HepG2 (cell line): ENCODE data around the gene GUCY2D. TPM values are rescaled to one million over a fixed set of nuclear protein-coding genes. Genes with fewer than 3 reads are reported as not detected.

Source experiments
- ETV6 ChIP-seq: sonication (generic); formaldehyde crosslinking; conservative IDR thresholded peaks from 2 replicates; pipeline ENCODE4 v1.4.0; 2020; ENCODE audit warnings: missing genetic modification reagents
- GATA4 ChIP-seq: sonication (generic); IDR thresholded peaks from 2 replicates; pipeline ENCODE4 v1.6.1; 2016; ENCODE audit warnings: antibody characterized with exemption, low read depth, borderline replicate concordance
- NFKB2 ChIP-seq: sonication (generic); formaldehyde crosslinking; IDR thresholded peaks from 2 replicates; pipeline ENCODE4 v1.4.0; 2020; ENCODE audit warnings: missing genetic modification reagents, borderline replicate concordance
- POLR2A ChIP-seq, 2 experiments: IDR thresholded peaks; 2 replicates each; pipeline ENCODE4 v1.6.1; 2011; ENCODE audit warnings: low read depth in 2 of 2, low read length in 2 of 2, mild to moderate bottlenecking in 1 of 2, moderate library complexity in 1 of 2; ENCODE audit not compliant: insufficient read depth in 1 of 2
- TMF1 ChIP-seq: sonication (generic); formaldehyde crosslinking; IDR thresholded peaks from 2 replicates; pipeline ENCODE4 v1.8.1; 2022; ENCODE audit warnings: low read depth, missing genetic modification reagents
- ZHX1 ChIP-seq: sonication (generic); formaldehyde crosslinking; IDR thresholded peaks from 2 replicates; pipeline ENCODE4 v1.8.1; 2022; ENCODE audit warnings: low read depth, mild to moderate bottlenecking, missing genetic modification reagents
- polyA plus RNA-seq, 8 experiments: library from polyadenylated mRNA; depleted of rRNA in 3 of 8; stranded (reverse) in 7 of 8; unstranded in 1 of 8; fragments of >200 nt; fragmentation: Illumina TruSeq in 4 of 8; extraction: Trizol in 4 of 8; gene quantifications; 2 replicates each; pipeline versions ENCODE4 v1.2.1 to v1.2.3, GENCODE V29; 2011 to 2016; ENCODE audit warnings: low read depth in 4 of 8, missing spikeins in 1 of 8, mixed read lengths in 1 of 8; ENCODE audit not compliant: insufficient read depth in 1 of 8
- total RNA-seq, 5 experiments: library from RNA; depleted of rRNA; stranded (reverse); fragments of >200 nt; fragmentation: Illumina TruSeq; extraction: Trizol; gene quantifications; 2 replicates each; pipeline ENCODE4 v1.2.3, GENCODE V29; 2016; ENCODE audit warnings: low read depth in 1 of 5
- TF ChIP-seq, protein P1 (sequence below): sonication (generic); formaldehyde crosslinking; IDR thresholded peaks from 2 replicates; pipeline ENCODE4 v1.8.0; 2022; ENCODE audit warnings: missing genetic modification reagents, mild to moderate bottlenecking, moderate library complexity, borderline replicate concordance
- TF ChIP-seq, protein P2 (sequence below), 2 experiments: fragments of 450-650 bp in 1 of 2; sonication (generic) in 1 of 2; formaldehyde crosslinking in 1 of 2; IDR thresholded peaks; 2 replicates each; pipeline versions ENCODE4 v1.6.1 to v1.8.0; 2016 to 2022; ENCODE audit warnings: antibody characterized with exemption in 1 of 2, mild to moderate bottlenecking in 1 of 2, missing genetic modification reagents in 1 of 2

The GUCY2D gene
- total and polyA plus RNA-seq, 2 of the 13 experiments (the other 11 are each of a cell fraction or from before 2014, with no cell fraction given) = not detected

GRCh38 chr17:8068736-8069586 lies 66.5 kb downstream of the GUCY2D start (continued):
- TF ChIP-seq, protein P1, sequence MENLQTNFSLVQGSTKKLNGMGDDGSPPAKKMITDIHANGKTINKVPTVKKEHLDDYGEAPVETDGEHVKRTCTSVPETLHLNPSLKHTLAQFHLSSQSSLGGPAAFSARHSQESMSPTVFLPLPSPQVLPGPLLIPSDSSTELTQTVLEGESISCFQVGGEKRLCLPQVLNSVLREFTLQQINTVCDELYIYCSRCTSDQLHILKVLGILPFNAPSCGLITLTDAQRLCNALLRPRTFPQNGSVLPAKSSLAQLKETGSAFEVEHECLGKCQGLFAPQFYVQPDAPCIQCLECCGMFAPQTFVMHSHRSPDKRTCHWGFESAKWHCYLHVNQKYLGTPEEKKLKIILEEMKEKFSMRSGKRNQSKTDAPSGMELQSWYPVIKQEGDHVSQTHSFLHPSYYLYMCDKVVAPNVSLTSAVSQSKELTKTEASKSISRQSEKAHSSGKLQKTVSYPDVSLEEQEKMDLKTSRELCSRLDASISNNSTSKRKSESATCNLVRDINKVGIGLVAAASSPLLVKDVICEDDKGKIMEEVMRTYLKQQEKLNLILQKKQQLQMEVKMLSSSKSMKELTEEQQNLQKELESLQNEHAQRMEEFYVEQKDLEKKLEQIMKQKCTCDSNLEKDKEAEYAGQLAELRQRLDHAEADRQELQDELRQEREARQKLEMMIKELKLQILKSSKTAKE (CRISPR knock-in tag) = 0 out of 2 replicates have a peak, but pooled peaks have one; percentile 2
- TF ChIP-seq TMF1 (CRISPR knock-in tag) = peak; percentile 66; the same call in 1 of the 2 replicates
- no peak for TF ChIP-seq ZHX1 (CRISPR knock-in tag)
- no peak for TF ChIP-seq ETV6 (CRISPR knock-in tag)
- TF ChIP-seq GATA4 = no peak
- TF ChIP-seq POLR2A (IDR thresholded peaks at IDR 0.05; ENCODE audit: insufficient read depth in 1 of 2, low read depth in 2 of 2, low read length in 2 of 2) = peak in 1 of 2 experiments; percentile 43; a peak in 2 of 4 replicates
- TF ChIP-seq NFKB2 (CRISPR knock-in tag) = no peak
- TF ChIP-seq, protein P2, sequence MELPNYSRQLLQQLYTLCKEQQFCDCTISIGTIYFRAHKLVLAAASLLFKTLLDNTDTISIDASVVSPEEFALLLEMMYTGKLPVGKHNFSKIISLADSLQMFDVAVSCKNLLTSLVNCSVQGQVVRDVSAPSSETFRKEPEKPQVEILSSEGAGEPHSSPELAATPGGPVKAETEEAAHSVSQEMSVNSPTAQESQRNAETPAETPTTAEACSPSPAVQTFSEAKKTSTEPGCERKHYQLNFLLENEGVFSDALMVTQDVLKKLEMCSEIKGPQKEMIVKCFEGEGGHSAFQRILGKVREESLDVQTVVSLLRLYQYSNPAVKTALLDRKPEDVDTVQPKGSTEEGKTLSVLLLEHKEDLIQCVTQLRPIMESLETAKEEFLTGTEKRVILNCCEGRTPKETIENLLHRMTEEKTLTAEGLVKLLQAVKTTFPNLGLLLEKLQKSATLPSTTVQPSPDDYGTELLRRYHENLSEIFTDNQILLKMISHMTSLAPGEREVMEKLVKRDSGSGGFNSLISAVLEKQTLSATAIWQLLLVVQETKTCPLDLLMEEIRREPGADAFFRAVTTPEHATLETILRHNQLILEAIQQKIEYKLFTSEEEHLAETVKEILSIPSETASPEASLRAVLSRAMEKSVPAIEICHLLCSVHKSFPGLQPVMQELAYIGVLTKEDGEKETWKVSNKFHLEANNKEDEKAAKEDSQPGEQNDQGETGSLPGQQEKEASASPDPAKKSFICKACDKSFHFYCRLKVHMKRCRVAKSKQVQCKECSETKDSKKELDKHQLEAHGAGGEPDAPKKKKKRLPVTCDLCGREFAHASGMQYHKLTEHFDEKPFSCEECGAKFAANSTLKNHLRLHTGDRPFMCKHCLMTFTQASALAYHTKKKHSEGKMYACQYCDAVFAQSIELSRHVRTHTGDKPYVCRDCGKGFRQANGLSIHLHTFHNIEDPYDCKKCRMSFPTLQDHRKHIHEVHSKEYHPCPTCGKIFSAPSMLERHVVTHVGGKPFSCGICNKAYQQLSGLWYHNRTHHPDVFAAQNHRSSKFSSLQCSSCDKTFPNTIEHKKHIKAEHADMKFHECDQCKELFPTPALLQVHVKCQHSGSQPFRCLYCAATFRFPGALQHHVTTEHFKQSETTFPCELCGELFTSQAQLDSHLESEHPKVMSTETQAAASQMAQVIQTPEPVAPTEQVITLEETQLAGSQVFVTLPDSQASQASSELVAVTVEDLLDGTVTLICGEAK (IDR thresholded peaks at IDR 0.05) = no peak
- TF ChIP-seq, protein P2 (CRISPR knock-in tag; IDR thresholded peaks at IDR 0.05) = 0 out of 2 replicates have a peak, but pooled peaks have one; percentile 19
- TF ChIP-seq, all 625 proteins: peak for 5
